ENCODE measurements around the gene CHD8.
A peak's percentile ranks its signal among the peaks of the same experiment; 100 is the strongest.
"Not testable (repeated sequence)": the region's sequence is repeated elsewhere in the genome, so short reads cannot be mapped to it uniquely, and the experiment has no call there.

The CHD8 gene

DNA sequence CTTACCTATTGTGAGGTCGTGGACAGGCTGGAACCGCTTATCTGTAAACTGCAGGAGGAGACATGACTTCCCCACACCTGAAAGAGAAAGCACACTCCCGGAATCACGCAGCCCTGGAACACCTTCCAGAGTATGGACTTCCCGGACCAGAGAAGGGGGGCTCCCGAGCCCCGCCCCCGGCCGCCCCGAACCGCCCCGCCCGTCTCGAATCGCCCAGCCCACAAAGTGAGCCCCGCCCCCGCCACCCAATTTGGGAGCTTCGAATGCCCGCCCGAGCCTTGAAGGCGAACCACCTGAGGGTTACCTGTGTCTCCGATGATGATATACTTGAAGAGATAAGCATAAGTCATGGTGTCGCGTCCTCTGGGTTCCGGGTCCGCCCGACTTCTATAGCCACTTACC lies 20.6 kb upstream of the CHD8 start:
- peak; percentile 31 to 90 for DNase-seq (ENCODE audit: low read depth in 1 of 2, low spot score in 1 of 2)
- no peak for TF ChIP-seq JUND (IDR thresholded peaks at IDR 0.05; ENCODE audit: low read depth)
- in situ Hi-C loops (cut with HindIII; ENCODE audit: low pct_unique_long_range_greater_than_20kb, low sequenced_read_pairs): no loop called here

DNA sequence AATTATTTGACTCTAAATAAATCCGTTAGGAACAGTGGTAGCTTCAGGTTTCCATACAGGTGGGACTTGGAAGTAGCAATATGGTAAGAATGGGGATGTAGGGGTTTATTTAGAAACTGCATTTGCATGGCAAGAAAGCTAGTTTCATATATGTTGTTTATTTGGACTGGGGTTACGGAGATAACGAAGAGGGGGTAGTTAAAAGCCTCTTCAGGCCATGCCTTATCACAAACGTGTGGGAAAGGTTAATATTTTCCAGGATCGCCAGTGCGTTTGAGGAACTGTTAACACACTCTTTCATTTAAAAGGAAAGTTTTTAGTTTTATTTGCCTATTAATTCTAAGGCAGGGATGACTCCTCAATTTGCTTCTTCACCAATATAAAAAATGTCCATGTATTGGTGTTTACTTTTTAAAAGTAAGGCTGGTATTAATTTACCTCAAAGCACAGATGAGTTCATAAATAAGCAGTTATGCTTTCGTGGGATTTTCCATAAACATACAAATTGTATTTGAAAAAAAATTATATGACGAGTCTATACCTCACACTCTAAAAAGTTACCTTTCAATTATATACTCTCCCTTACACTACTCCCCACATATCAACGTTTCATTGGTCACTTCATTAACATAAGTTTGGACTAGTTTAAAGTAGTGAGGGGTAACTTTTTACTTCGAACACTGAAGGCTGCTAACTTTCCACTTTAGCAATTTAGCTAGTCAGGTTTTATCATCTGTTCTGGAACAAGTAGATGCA lies 20.0 kb upstream of the CHD8 start:
- in situ Hi-C loops (cut with HindIII; ENCODE audit: low pct_unique_long_range_greater_than_20kb, low sequenced_read_pairs): no loop called here
- DNase-seq (ENCODE audit: low read depth in 1 of 2, low spot score in 1 of 2): no peak
- TF ChIP-seq JUND (IDR thresholded peaks at IDR 0.05; ENCODE audit: low read depth): no peak

DNA sequence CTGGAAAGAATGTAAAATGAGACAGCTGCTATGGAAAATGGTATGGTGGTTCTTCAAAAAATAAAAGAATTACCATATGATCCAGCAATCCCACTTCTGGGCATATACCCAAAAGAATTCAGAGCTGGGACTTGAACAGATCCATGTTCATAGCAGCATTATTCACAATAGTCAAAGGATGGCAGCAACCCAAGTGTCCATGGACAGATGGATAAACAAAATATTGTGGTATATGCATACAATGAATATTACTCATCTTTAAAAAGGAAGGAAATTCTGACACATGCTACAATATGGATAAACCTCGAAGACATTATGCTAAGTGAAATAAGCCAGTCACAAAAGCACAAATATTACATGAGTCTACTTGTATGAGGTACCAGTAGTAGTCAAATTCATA lies 11.7 kb upstream of the CHD8 start:
- TF ChIP-seq JUND (IDR thresholded peaks at IDR 0.05; ENCODE audit: low read depth): no peak
- in situ Hi-C loops (cut with HindIII; ENCODE audit: low pct_unique_long_range_greater_than_20kb, low sequenced_read_pairs): no loop called here
- no peak for DNase-seq (ENCODE audit: low read depth in 1 of 2, low spot score in 1 of 2)

DNA sequence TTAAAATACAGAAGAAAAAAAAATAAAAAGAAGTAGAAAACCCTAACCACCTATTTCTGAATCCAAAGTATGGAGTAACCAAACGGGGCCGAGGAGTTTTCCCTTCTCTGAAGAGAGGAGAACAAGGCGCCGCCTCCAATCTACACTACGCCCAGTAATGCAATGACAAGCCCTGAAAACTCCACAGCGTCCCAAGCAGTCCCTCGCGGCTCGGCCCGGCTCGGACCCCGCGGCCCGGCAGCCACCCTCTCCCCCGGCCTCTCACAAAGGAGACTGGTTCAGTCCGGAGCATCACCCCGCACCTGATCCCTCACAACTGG lies 371 bp downstream of the CHD8 start:
- DNase-seq (ENCODE audit: low read depth in 1 of 2, low spot score in 1 of 2): no peak
- no peak for TF ChIP-seq JUND (IDR thresholded peaks at IDR 0.05; ENCODE audit: low read depth)
- in situ Hi-C loops (cut with HindIII; ENCODE audit: low pct_unique_long_range_greater_than_20kb, low sequenced_read_pairs): no loop called here

DNA sequence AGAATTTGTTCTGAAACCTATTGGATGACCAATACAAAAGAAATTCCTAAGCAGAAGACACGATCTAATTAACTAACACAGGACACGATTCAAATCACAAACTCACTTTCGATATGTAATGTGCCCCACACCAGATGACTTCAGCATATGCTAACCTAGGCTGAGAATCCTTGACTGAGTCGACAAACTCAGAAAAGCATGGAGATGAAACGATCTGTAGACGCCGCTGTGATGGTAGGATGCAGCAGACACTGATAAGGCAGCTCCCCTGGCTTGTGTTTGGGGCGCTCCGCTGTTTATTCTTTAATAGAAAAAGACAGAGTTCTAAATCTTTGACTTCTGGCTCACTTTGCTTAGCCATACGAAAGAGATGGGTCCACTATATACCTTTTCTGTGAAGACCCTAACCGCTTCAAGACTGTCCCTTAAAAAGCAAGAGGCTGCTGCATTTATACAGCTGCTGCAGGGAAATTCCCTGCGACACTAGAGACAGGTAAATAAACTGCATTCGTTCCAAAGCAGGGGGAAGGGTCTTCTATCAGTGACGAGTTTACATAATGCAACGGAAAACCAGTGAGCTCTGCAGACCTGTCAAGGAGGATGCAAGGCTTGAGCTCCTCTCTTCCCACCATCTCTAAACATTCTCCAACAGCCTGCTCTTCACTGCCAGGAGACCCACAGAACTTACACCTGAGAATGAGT lies 929 bp downstream of the CHD8 start:
- in situ Hi-C loops (cut with HindIII; ENCODE audit: low pct_unique_long_range_greater_than_20kb, low sequenced_read_pairs): no loop called here
- no peak for DNase-seq (ENCODE audit: low read depth in 1 of 2, low spot score in 1 of 2)
- no peak for TF ChIP-seq JUND (IDR thresholded peaks at IDR 0.05; ENCODE audit: low read depth)

DNA sequence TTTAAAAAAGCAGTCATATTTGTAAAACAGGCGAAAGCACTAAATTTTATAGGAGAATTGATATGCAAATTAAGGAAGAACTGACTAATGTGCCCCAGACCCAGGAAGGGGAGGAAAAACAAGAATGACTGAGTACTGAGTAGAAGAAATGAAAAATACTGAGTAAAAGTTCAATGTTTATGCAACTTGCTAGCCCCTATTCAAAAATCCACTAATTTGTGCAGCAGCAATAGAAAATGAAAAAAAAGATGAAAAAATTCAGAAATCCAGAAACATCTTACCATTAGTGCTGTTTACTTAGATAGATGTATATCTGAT lies 6.1 kb downstream of the CHD8 start:
- in situ Hi-C loops (cut with HindIII; ENCODE audit: low pct_unique_long_range_greater_than_20kb, low sequenced_read_pairs): no loop called here
- no peak for DNase-seq (ENCODE audit: low read depth in 1 of 2, low spot score in 1 of 2)
- no peak for TF ChIP-seq JUND (IDR thresholded peaks at IDR 0.05; ENCODE audit: low read depth)

DNA sequence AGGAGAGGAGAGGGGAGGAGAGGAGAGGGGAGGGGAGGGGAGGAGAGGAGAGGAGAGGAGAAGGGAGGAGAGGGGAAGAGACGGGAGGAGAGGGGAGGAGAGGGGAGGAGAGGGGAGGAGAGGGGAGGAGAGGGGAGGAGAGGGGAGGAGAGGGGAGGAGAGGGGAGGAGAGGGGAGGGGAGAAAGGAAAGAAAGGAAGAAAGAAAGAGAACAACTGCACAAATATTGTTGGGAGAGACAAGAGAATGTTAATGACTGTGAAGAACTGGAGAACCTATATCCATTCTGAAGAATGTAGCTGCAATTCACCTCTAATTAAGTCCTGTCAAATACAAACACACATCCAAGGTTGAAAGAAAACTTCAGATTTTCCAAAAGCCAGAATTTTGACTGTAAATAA lies 13.3 kb downstream of the CHD8 start:
- DNase-seq (ENCODE audit: low read depth in 1 of 2, low spot score in 1 of 2); in situ Hi-C loops (cut with HindIII; ENCODE audit: low pct_unique_long_range_greater_than_20kb, low sequenced_read_pairs): not testable (repeated sequence)

DNA sequence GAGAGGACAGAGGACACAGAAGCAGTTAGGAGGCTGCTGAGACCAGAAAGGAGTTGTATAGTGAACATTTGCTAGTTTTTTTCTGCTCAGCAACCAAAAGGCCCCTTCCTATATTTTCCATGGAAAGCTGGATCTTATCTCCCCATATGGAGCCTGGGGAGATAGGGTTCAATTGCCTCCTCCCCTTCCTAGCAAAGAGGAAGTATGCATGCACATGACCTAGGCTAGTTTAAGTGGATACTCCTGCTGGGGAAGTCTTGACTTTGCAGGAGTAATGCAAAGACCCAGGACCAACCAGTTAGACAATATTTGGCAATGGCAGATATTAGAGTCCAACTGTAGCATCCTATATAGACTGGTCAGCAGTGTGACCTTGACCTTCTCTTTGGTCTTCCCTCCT lies 15.1 kb downstream of the CHD8 start:
- in situ Hi-C loops (cut with HindIII; ENCODE audit: low pct_unique_long_range_greater_than_20kb, low sequenced_read_pairs): no loop called here
- DNase-seq (ENCODE audit: low read depth in 1 of 2, low spot score in 1 of 2): peak in 1 of 2 experiments; percentile 37
- TF ChIP-seq JUND (IDR thresholded peaks at IDR 0.05; ENCODE audit: low read depth): no peak

DNA sequence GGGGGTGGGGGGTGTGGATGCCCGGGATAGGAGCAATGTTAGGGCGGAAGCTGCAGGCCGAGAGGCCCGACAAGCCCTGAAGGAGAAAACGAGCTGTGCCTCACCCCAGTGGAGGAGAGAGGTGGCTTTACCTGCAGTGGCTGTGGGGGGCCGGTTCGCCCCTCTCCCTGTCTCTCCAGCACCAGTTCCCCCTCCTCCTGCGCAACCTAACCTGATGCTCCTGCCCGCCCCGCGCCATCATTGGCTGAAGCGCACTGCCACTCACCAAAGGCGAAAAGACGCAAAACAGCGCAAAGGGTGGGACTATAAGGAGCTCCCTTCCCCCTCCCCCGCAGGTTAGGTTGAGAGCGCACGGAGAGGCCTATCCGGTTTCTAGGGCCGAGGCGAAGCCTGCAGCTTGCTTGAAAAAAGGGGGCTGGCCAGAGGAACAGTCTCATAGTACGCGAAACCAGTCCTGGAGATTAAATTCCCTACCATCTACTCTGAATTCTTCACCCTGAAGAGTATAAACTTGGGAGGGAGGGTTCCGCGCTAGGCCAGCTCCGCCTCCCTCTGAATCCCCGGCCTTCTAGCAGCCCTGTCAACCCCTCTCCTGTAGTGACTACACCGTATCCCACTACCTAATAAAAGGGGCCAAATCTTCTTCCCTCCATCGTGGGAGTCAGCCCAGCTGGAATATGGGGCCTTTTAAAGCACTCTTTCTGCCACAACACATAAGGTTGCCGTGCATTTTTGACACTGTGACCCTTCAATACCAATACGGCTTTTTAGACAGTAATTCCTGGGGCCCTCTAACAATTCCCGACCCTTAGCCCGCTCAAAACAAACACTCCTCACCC lies 18.6 kb downstream of the CHD8 start:
- in situ Hi-C loops (cut with HindIII; ENCODE audit: low pct_unique_long_range_greater_than_20kb, low sequenced_read_pairs): no loop called here
- peak; percentile 46 to 99 for DNase-seq (ENCODE audit: low read depth in 1 of 2, low spot score in 1 of 2)
- no peak for TF ChIP-seq JUND (IDR thresholded peaks at IDR 0.05; ENCODE audit: low read depth)

DNA sequence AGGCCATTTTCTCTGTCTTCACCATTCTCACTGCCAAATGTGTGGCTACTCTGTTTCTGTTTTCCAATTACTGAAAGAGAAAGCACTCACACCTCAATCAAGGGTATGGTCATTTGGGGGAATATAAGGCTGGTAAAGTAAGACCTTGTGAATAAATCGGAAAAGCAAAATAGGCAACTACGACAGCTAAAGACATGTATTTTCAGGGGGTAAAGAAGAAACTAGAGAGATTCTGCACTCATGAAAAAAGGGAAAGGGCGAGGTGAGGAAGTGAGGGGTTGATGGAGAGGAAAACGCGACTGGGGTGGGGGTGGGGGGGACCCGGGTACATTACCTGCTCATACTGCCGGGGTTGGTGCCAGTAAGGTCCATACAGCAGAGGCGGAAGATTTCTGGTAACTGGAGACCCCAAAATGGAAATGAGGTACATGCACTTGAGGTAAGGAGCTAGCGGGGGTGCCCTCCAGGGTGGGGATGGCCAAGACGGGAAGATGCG lies 19.3 kb downstream of the CHD8 start:
- in situ Hi-C loops (cut with HindIII; ENCODE audit: low pct_unique_long_range_greater_than_20kb, low sequenced_read_pairs): no loop called here
- TF ChIP-seq JUND (IDR thresholded peaks at IDR 0.05; ENCODE audit: low read depth): no peak
- DNase-seq (ENCODE audit: low read depth in 1 of 2, low spot score in 1 of 2): no peak

DNA sequence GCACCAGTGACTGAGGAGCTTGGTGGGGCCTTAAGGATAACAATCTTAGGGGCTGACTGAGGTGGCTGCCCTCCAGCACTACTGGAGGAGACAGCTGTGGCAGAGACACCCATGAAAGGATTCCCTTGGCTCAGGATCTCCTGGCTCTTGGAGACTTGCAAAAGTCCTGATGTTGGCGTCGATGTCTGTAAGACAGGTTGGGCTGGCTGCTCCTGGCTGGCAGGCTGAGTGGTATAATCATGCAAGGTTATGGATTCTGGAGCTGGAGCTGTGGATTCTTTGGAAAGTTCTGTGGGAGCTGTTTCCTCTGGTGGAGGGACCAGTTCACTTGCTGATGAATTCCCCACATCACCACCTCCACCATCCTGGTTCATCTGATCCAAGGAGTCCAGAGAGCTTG lies 24.8 kb downstream of the CHD8 start:
- peak in 1 of 2 experiments; percentile 61 for DNase-seq (ENCODE audit: low read depth in 1 of 2, low spot score in 1 of 2)
- in situ Hi-C loops (cut with HindIII; ENCODE audit: low pct_unique_long_range_greater_than_20kb, low sequenced_read_pairs): no loop called here
- TF ChIP-seq JUND (IDR thresholded peaks at IDR 0.05; ENCODE audit: low read depth): no peak

DNA sequence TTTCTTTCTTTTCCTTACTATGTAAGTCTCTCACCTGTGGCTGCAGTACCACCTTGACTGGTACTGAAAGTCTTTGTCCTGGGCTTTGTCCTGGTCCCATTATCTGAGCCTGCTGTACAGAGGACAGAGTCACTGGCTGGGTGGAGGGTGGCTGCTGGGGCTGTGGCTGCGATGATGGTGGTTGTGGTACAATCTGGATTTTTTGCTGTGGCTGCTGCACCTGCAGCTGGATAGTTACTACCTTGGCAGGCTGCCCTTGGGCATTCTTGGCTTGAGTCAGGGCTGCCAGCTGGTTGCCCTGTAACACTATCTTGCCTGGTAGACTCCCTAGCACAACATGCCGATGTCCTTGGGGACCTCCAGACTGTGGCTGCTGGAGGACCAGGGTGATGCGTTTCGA lies 27.0 kb downstream of the CHD8 start:
- in situ Hi-C loops (cut with HindIII; ENCODE audit: low pct_unique_long_range_greater_than_20kb, low sequenced_read_pairs): no loop called here
- TF ChIP-seq JUND (IDR thresholded peaks at IDR 0.05; ENCODE audit: low read depth): no peak

DNA sequence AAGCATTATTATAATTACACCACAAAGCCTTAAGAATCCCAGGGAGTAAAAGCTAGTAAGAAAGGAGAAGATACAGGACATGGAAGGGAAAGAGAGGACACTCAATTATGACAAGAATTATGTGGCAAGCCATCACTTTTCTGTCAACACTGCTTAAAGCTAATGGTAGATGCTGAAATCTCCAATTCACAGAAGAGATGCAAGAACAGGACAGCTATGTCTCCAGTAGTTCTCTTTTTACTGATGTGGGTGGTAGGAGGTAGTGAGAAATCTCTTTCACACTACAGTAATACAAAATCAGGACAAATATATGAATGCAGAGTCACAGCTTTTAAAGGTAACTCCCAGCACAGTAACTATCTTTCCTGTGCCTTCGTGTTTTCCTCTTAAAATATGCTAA lies 29.2 kb downstream of the CHD8 start:
- TF ChIP-seq JUND (IDR thresholded peaks at IDR 0.05; ENCODE audit: low read depth): no peak
- no peak for DNase-seq (ENCODE audit: low read depth in 1 of 2, low spot score in 1 of 2)
- in situ Hi-C loops (cut with HindIII; ENCODE audit: low pct_unique_long_range_greater_than_20kb, low sequenced_read_pairs): no loop called here

More for the DNA sequence above, 27.0 kb downstream of the CHD8 start:
- DNase-seq (ENCODE audit: low read depth in 1 of 2, low spot score in 1 of 2): no peak

All from T47D (cell line).